ENCODE measurements around the gene SATB2.

SATB2 gene

GRCh38 chr2:199465988-199466691 lies 8.4 kb upstream of the SATB2 start:
- DNase-seq: no peak

GRCh38 chr2:199465390-199465789 lies 7.7 kb upstream of the SATB2 start:
- no peak for DNase-seq

- no peak for DNase-seq
These were observed 7.0 kb upstream of the SATB2 start for GRCh38 chr2:199464606-199465352.

GRCh38 chr2:199463708-199464605 lies 6.2 kb upstream of the SATB2 start:
- DNase-seq: no peak

GRCh38 chr2:199462956-199463692 lies 5.4 kb upstream of the SATB2 start:
- DNase-seq: peak; percentile 58

- DNase-seq: no peak
These were observed 4.7 kb upstream of the SATB2 start for GRCh38 chr2:199462347-199462955.

- DNase-seq: no peak
These were observed 4.1 kb upstream of the SATB2 start for GRCh38 chr2:199461711-199462346.

- DNase-seq: no peak
These were observed 3.3 kb upstream of the SATB2 start for GRCh38 chr2:199460846-199461710.

- no peak for DNase-seq
These were observed 2.4 kb upstream of the SATB2 start for GRCh38 chr2:199460101-199460671.

- DNase-seq: peak; percentile 78
These were observed 1.8 kb upstream of the SATB2 start for GRCh38 chr2:199459286-199460100.

GRCh38 chr2:199458806-199459285 lies 1.1 kb upstream of the SATB2 start:
- no peak for DNase-seq

GRCh38 chr2:199458009-199458805 lies 468 bp upstream of the SATB2 start:
- peak; percentile 27 for DNase-seq

GRCh38 chr2:199456383-199457146 lies 1.2 kb downstream of the SATB2 start:
- DNase-seq: no peak

- DNase-seq: no peak
These were observed 2.0 kb downstream of the SATB2 start for GRCh38 chr2:199455545-199456382.

GRCh38 chr2:199455210-199455544 lies 2.6 kb downstream of the SATB2 start:
- DNase-seq: no peak

- DNase-seq: no peak
These were observed 4.8 kb downstream of the SATB2 start for GRCh38 chr2:199452991-199453379.

Measured in CD4-positive, alpha-beta T cell treated with Interleukin-10 for 1 hour (primary cell).